ENCODE results near the gene MYO6.

GRCh38 chr6:75830959-75831885 is 82.2 kb downstream of the MYO6 start:
- no peak for TF ChIP-seq POLR2AphosphoS5 (IDR thresholded peaks at IDR 0.05; ENCODE audit: borderline replicate concordance, low read depth, low read length)
- TF ChIP-seq FOXP2 (optimal IDR thresholded peaks at IDR 0.05; ENCODE audit: control extremely low read depth, extremely low read length, insufficient read depth) = no peak
- no peak for TF ChIP-seq EZH2 (IDR thresholded peaks at IDR 0.05)

Measured in SK-N-MC (cell line).